SKM-1 (cell line): Measurements from ENCODE around the gene GATC.

Experiments
- DNase-seq: peaks from one replicate; lab custom pipeline; 2025; ENCODE audit not compliant: unreplicated experiment; lab: John Stamatoyannopoulos, UW

The GATC gene

GRCh38 chr12:120445911-120446843, at the start of gene GATC, which contains the start of gene TRIAP1:
GATC (plus strand) TSS chr12:120446444; CDS start chr12:120446481, 37 bp downstream.
TRIAP1 (minus strand) TSS chr12:120446384; CDS start chr12:120446372, 12 bp downstream.
- peak; percentile 18 for DNase-seq

GRCh38 chr12:120397824-120398540, 48.3 kb upstream of the GATC start:
- no peak for DNase-seq

- no peak for DNase-seq
These were observed 46.7 kb upstream of the GATC start for GRCh38 chr12:120399531-120399930.

GRCh38 chr12:120402217-120402616, 44.0 kb upstream of the GATC start:
- no peak for DNase-seq

GRCh38 chr12:120403869-120404268, 42.4 kb upstream of the GATC start:
- DNase-seq = no peak

GRCh38 chr12:120404271-120404670, 42.0 kb upstream of the GATC start:
- DNase-seq = no peak

- DNase-seq = no peak
These were observed 40.2 kb upstream of the GATC start for GRCh38 chr12:120406069-120406468.

- DNase-seq = no peak
These were observed 39.7 kb upstream of the GATC start for GRCh38 chr12:120406553-120406952.

- no peak for DNase-seq
These were observed 37.5 kb upstream of the GATC start for GRCh38 chr12:120408771-120409170.

GRCh38 chr12:120412421-120412820, 33.8 kb upstream of the GATC start:
- DNase-seq = no peak

- DNase-seq = no peak
These were observed 32.1 kb upstream of the GATC start for GRCh38 chr12:120413901-120414695.

GRCh38 chr12:120416490-120417216, 29.6 kb upstream of the GATC start:
- DNase-seq = no peak

- DNase-seq = no peak
These were observed 28.2 kb upstream of the GATC start for GRCh38 chr12:120417917-120418580.

GRCh38 chr12:120421701-120422100, 24.5 kb upstream of the GATC start:
- DNase-seq = no peak

- DNase-seq = no peak
These were observed 23.3 kb upstream of the GATC start for GRCh38 chr12:120422892-120423456.

GRCh38 chr12:120425797-120426196, 20.4 kb upstream of the GATC start:
- DNase-seq = no peak

GRCh38 chr12:120428597-120429229, 17.5 kb upstream of the GATC start:
- DNase-seq = no peak

- no peak for DNase-seq
These were observed 16.9 kb upstream of the GATC start for GRCh38 chr12:120429368-120429767.
